ENCODE data around the gene OPN1LW.

DNA sequence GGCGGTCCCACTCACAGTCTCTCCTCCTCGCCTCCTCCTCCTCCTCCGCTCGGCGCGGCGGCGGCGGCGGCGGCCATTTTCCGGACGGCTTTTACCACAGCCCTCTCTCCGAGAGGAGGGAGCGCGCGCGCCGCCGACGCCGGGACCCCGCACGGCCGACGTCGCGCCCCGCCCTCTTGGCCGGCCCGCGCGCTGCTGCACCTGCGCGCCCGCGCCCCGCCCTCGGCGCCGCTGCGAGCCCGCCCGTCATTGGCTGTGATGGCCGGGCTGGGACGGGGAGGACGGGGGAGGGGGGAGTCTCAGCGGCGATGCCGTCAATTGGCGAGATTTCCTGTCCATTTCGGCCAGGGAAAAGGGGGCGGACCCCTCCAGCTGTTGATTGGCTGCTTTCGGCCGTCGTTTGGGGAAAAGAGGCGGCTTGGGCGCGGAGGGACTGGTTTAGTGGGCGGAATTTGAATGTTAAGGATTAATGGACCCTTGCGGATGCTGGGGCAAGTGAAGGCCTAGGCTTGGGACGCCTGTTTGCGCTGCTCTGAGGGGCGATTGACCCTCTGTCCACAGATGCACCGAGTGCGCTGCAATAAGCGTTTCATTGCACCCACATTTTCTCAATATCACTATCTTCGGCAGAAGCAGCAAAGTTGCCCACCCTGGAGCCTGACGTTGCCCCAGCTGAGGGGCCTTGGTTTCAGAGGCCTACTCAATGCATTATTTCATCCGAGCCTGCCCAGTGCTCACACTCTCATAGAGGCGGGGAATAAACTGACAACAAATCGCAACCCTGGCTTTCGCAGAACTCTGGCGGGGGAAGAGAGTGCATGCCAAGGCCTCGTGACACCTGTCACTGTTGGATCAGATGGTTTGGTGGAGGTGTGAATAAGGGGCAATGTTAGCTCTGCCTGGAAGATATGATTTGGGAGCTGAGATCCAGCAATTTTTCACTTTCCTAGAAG, 46.2 kb upstream of the OPN1LW start, which contains the start of gene MECP2:
- TF ChIP-seq SPI1 (IDR thresholded peaks at IDR 0.05; ENCODE audit: borderline replicate concordance, low read depth) (no peak), POLR2AphosphoS5 (IDR thresholded peaks at IDR 0.05; ENCODE audit: low read depth) (no peak)
